ENCODE results near the gene PIAS4.

PIAS4 gene

DNA sequence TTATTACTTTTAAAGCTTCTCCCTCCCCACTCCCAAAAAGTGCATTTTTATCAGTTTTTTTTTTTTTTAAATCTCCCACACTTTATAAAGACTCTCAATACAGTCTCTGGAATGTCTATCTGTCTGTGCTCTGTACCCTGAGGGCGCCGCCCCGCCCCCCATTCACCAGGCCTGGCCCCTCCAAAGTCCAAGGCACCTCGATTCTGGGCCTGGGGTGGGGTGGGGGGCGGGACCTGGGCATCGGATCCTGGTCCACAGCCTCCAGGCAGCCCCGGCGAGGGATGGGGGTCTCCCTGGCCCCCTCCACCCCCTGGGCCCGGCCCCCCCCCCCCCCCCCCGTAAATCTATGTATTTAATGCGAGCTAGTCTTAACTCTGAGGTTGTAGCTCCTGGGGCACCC is 35.9 kb downstream of the PIAS4 start:
- DNase-seq, result no peak

DNA sequence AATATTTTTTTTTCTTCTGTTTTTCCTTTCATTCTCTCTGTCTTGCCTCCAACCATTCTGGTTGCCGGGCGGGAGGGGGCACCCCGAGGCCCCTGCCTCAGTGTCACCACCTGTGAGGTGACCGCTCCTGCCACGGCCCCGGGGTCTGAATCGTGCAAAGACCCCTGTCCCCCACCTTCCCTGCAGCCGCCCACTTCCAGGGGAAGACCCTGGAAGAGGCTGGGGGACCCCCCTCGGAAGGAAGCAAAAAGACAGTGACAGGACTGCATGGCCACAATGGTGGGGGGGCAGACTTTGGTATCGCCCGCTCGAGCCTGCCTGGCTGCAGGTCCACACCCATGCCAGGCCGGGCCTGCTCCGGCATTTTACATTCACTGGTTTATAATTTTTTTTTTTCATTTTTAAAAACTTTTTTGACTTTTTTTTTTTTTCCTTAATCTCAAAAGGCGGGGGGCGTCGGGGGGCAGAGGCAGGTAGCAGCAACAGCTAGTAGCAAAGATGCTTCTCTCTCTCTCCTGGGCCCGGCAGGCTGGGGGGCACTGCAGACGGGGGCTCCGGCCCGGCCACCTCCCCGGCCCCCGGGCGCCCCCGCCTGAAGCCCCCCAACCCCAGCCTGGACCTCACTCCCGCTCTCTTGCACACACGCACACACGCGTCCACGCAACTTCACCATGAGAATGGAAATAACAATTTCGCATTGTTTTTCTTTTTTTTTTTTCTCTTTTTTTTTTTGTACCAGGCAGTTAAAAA is 36.6 kb downstream of the PIAS4 start:
- DNase-seq, result no peak

DNA sequence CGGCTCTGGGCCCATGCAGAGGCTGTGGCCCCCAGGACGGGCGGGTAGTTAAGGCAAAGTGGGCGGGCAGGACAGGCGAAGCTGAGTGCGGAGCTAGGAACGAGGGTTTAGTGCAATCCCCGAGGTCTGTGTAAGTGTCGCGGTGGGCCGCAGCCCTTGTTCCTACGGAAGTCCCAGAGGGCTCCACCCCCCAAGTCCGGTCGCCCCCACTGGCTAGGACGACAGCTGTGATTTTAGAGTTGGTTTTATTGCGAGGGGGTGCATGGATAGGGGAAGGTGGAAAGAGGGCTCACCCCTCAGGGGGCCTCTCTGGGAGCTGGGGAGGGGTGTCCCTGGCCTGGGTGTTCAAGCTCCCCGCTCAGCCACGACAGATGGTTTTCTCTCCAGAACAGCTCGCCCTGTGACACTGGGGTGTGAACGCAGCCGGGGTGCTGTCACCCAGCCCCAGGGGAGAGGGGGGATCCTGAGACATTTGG is 37.5 kb downstream of the PIAS4 start:
- no peak for DNase-seq

DNA sequence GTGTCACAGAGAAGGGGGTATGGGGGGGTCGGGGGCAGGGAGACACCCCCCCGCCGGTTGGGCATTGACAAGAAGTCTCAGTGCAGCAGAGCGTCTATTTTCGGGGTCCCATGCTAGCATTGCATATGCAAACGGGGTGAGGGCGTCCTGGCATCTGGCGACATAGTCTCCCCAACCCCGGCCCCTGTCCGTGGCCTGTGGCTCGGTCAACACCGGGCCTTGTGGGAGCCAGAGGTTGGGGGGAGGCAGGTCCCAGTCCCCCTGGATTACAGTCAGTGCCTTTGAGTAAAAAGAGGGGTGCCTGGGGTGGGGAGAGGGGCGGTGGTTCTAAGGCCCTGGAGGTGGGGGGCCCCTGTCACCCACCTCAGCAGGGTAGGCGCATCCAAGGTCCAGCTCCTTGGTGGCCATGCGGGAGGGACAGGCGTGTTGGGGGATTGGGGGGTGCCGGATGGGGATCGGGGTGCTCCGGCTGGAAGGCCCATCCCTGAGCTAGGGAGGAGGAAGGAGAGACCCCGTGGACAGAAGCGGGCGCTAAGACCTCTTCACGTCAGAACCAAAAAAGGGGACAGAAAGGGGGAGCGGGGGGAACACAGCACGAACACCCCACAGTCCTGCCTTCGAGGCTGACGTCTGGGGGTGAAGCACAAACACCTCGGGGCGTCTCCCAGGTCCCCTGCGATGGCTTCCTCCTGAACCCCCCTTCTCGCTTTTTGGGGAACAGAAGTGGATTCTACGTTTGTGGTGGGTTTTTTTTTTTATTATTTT is 38.2 kb downstream of the PIAS4 start:
- DNase-seq, result no peak

DNA sequence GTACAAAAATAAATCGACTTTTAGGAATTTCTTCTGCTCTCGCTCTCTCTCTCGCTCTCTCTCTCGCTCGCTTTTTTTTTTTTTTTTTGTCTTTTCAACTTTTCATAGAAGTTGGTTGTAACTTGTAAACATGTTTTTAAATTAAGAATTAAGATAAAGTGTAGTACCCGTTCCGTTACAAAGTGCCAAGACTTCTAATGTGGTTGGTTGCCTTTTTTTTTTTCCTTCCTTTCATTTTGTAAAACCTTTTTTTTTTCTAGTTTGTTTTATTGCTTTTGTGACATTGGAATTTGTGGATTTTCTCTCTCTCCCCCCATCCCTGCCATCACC is 38.8 kb downstream of the PIAS4 start:
- no peak for DNase-seq

DNA sequence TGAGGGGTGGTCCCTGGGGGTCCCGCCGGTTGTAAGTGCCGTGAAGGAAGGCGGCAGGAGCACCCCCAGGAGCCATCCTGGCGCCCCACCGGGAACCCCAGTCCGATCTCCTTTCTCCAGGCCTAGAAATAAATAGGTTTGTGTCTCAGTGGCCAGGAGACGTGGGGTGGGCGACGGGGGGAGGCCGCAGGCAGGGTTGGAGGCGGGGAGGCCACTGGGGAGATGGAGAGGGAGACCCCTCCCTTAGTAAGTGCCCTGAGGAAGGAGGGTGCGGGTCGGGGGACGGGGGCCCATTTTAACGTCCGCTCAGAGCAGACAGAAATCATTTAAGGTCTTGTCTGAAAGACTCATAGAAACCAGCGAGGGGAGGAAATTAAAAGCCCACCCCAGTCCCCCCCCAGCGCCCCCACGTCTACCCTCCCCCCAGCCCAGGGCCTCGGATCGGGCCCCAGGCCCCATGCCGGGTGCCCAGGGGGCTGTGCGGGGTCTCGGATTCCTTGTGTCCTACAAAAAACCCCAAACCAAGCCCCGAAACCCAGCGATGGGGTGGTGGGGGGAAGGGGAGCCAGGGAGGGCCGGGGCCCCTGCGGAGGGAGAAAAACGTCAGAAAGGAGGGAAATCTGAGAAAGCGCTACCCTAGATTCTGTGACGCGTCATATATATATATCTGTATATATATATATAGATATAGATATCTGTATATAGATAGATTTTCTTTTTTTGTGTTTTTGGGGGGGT is 39.6 kb downstream of the PIAS4 start:
- no peak for DNase-seq

DNA sequence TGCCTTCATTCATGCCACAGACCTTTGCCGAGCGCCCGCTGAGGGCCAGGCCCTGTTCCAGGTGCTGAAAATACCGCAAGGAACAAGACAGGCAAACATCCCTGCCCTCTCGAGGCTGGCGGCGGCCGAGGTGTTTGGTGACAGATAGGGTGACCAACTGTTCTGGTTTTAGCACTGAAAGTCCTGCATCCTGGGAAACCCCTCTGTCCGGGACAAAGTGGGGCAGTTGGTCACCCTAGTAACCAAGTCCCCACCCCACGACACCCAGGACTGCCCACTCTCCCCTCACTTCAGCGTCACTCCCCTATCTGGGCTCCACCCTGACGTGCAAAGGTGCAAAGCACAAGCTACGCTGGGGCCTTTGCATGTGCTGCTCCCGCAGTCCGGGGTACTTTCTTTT is 41.9 kb downstream of the PIAS4 start:
- no peak for DNase-seq

DNA sequence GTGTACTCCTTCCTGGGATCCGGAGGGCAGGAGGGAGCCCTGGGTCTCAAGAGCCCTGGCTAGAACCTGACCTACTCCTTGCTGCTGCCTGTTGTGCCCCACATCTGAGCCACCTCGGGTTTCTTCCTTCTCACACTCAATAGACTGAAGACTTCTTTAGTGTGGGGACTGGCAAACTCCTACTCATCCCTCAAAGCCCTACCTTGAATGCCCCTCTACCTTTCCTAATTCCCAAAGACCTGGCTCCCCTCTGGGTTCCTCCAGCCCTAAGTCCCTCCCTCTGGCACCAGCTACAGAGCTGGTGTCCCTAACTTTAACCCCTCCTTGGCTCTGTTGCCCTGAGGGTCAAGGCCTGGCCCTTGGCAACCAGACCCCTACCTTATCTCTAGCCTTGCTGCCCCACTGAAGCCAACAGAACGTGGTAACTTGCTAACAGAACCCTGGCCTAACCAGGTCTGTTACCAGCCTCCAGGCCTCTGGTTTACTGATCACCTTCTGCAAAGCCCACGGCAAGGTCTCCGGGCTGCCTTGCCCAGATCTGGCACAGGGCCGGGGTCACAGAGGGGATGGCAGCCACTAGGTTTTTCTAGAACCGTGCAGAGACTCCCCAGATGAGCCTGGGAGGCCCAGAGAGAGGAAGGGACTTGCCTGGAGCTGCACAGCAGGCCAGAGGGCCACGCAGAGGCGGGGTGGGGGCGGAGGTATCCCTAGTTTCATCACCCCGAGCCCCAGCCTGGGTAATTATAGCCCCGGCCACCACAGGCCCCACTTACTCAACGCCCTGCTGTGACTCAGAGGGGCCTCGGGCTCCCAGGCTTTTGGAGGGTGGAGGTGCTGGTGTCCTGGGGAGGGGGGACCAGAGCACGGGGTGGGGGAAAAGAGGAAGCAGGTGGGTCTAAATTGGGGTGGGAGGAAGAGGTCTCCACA is 43.9 kb downstream of the PIAS4 start:
- DNase-seq, result no peak

DNA sequence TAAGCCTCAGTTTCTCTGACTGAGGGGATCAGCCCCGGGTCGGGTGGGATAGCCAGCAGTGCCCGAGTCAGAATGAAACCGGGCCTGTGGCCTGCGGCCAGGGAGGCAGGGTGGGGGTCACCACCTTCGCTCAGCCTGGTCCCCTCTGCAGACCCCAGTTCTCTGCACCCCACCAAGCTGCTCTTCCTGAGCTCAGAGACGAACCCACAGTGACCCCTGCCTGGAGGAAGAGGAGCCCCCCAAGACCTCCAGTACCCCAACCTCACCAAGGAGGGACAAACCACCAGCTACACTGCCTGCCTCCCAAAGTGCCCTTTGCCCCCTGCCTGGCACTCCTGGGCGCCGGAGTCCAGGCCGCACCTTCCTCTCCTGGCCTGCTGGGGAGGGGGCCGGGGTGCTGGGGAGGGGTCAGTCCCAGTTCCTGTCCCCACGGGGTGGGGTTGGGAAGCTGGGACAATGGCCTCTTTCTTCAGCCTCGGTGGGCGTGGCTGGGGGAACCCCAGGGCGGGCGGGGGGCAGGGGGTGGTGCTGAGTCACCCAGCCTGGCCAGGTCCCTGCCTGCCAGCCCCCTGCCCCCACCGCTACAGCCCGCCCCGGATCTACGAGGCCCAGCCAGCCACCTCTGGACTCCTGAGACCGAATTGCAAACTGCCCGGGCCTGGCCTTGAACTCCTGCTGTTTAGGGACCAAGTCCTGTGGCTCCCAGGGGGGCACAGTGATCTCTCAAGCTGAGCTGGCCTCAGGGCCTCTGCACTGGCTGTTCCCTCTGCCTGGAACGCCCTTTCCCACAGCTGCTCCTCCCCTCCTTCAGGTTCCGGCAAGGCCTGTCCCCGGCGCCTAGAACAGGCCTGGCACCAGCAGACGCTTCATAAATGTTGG is 44.8 kb downstream of the PIAS4 start:
- no peak for DNase-seq

DNA sequence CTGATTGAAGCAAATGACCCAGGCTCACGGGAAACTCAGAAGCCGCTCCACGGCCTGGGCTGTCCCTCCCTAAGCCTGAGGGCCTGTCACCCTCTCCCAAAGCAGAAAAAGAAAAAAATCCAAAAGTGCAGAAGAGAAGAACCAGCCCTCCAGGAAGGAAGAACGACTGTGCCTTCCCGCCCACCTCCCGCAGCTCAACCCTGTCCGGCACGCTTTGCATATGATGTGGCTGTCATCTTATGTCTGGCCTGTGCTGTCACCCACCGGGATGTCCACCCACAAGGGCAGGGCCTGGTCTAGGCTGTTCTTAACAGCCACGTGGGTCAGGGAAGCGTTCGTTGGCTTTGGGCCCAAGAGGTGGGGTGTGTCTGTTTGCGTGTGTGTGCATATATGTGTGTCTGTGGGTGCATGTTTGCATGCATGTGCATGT is 45.5 kb downstream of the PIAS4 start:
- no peak for DNase-seq

DNA sequence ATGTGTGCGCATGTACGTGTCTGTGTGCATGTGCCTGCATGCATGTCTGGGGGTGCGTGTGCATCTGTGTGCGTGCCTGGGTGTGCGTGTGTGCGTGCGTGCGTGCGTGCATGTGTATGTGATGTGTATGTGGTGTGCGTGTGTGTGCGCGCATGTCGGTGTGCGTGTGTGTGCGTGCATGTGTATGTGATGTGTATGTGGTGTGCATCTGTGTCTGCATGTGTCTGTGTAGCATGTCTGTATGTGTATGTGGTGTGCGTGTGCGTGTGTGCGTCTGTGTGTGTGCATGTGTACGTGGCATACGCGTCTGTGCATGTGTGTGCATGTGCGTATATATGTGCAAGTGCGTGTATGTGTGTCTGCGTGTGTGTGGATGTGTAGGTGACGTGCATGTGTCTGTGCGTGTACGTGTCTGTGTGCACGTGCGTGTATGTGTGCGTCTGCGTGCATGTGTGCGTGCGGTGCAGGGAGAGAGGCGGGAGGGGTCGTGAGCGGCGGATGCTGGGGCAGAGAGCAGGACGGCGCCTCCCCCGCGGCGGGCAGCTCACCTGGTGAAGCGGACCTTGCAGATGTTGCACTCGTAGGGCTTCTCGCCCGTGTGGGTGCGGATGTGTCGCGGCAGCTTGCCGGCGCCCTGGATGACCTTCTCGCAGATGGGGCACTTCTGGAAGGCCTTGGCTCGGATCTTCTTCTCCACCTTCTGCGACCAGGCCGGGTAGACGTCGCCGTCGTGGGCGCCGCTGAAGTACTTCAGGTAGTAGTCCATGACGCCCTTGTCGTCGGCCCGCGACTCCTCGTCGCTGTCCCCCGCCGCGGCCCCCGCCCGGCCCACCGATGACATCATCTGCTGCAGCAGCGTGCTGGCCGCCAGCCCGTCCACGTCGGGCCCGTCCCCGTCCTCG is 46.1 kb downstream of the PIAS4 start:
- DNase-seq, result no peak

DNA sequence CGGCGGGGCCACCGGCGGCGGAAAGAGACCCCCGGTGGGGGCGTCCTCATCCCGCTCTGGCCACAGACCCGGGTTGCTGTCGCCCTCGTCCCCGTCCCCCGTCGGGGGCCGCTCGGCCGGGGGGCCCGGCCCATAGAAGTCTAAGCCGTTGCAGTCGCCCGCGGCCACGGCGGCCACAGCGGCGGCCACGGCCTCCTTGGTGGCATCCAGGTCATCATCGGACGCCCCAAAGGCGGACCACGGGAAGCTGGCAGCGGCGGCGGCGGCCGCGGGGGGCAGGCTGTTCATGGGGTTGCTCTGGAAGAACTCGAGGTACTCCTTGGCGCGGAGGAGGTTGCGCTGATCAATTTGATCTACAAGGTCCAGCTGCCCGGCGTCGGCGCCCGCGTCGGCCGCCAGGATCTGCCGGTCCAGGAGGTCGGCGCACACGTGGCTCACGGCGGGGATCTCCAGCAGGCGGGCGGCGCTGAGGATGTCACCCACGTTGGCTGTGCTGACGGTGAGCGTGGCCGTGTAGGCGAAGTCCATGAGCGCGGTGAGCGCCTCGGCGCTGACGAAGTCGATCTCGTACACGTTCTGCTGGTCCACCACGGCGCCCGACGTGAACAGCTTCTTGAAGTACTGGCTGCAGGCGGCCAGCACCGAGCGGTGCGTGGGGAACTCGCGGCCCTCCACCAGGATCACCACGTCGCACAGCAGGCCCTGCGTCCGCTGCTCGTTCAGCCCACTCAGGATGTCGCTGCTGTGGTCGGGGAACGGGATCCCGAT is 47.1 kb downstream of the PIAS4 start:
- no peak for DNase-seq

DNA sequence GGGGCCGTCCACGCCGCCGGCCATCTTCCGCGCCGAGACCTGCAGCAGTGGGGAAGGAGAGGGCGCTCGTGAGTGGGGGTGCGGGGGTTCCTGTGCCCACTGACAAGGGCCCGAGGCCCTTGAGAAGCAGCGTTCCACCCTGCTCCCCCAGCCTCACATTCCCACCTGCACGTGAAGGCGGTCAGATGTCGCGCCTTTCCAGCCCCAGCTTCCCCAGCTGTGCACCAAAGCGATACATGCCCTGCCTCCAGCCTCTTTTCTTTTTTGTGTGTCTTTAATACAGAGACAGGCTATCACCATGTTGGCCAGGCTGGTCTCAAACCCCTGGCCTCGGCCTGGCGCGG is 47.6 kb downstream of the PIAS4 start:
- DNase-seq, result no peak

DNA sequence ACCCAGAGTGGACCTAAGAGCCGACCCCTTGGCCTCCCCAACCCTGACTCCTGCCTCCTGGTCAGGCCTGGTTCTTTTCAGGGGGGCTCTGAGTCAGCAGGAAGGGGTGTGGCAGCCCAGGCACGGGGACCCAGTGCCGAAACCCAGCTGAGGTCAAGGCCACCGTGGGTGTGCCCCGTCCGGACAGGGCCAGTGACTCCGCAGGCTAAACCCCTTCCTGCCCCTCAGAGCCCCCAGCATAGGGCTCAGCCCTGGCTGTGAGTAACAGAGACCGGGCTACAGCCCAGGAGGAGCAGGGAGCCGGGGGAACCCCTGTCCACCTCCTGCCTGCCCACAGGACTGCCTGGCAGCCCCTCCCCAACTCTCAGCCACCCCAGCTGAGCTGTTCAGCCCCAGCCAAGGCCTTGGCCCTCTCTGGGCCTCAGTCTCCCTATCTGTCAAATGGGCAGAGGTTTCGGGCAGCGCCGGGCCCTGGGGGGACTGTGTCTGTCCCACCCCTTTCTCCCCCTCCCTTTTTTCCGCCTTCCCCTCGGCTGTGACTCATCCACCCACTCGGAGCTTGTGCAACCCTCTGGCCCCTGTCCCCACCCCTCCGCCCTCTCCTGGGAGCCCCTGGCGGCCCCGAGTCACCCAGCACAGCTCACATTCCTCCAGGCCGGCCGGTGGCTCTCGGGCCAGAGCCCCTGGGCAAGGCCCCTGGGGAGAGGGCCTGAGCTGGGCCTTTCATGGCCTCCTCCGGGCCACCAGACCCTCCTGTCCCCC is 50.6 kb downstream of the PIAS4 start:
- no peak for DNase-seq

DNA sequence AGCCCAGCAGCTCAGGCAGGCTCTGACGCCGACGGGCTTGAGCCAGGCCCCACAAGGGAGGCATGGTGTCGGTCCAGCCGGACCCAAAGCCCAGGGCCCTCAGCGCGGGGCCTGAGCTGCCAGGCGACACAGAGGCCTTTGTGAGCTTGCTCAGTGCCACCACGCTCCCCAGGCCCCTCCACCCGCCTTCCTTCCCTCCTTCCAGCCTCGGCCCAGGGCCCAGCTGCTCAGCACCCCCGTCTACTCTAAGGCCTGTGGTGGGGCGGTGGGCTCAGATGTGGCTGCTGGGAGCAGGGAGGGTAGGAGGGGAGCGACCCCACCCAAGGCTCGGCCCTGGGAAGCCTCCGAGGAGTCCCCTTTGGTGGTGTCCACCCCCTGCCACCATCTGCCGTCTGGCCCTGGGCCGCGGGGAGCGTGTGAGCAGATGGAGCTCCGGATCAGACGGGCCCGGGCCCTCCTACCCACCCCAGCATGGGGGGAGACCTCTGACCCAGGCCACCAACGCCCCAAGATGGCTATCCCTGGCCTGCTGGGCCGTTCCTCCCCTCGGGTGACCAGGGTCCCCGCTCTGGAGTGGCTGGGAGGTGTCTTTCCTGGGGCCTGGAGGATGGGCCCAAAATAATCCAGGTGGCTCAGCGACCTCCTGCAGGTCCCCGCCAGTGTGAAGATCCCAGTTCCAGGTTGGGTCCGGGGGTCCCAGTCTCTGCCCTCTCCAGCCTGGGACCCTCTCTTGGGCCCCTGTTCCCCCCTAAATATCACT is 51.3 kb downstream of the PIAS4 start:
- no peak for DNase-seq

DNA sequence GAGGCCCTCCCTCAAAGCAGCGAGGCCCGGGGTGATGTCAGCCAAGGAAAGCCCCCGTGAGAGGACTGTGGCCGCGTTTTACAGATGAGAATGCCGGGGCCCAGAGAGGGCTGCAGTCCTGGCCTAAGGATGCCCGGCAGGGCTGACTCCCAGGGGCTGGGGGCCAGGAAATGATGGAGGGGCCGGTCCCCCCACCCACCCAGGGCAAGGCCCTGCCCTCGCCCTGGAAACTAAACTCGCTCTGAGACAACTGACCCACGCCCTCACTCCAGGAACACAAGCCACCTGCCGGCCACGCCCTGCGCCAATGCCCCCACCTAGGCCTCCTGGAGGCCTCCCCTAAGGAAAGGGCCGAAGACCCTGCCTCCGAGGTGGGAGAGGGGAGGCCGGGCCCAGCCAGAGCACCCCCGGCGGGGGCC is 51.9 kb downstream of the PIAS4 start:
- no peak for DNase-seq

DNA sequence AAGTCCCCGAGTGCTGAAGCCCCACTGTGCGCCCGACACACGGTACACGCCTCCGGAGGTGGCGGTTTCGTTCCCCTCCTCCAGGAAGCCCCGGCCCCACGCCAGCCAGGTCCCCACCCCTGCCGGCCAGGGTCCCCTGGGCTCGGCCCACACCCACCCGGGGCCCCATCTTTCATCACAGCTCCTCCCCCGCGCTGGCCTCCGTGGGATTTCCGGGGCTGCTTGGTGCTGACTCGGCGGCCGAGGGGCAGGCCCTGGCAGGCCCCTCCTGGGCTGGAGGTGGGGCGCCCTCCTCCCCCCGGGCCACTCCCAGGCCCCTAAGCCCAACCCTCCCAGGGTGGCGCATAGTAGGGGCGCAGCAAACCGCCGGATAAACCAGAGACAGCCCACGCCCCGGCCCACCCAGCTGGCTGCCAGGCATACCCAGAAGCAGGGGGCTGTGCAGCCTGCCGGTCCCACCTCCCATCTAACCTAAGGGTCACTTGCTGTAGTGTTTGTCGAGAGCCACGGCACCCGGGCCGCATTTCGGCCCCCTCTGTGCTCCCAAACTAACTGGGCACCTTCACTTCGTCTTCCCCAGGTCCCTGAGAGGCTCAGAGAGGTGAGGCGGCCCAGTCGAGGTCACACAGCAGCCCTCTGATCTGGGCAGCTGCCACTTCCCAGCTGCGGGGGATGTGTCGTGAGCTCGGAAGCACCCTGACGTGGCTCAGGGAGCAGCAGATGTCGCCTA is 52.5 kb downstream of the PIAS4 start:
- no peak for DNase-seq

Data from cortex of kidney (tissue), 1 donor.